ENCODE measurements around the gene YTHDC2. TPM values are rescaled to one million over a fixed set of nuclear protein-coding genes. Genes with fewer than 3 reads are reported as not detected.

The YTHDC2 gene
- polyA plus RNA-seq, 1 donor (not counting 4 experiments of a cell fraction or from before 2014, with no cell fraction given): 15.2 TPM

DNA sequence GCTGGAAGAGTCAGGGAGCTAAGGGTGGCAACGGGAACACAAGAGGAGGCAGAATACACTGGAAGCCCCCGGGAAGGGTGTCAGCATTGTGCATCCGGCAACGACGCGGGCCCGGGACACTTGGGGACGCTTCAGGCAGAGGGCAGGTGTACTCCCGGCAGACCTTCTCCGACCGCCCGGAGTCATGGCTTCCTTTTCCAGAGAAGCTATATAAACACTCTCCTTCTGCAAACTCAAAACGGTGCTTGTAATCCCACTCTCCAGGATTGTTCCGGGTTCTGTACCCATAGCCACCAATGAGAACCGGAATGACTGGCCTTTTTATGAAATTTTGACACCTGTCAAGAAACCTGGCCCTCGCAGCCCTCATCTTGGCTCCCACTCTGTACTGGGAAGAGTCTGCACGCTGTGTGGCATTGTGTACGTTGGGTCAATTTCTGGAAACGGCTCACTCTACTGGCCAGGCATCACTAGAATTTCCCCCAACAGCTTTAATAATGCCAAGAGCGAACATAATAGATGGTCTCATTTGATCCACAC, 24.8 kb upstream of the YTHDC2 start:
- peak overlapping the region; percentile 84 for H3K9ac ChIP-seq (ENCODE audit: control insufficient read depth, extremely low read depth, insufficient read depth, low read length)
- peak overlapping the region; percentile 80 to 85 (median 80) for H3K4me3 ChIP-seq (ENCODE audit: control insufficient read depth in 2 of 3, extremely low read depth in 1 of 3, insufficient read depth in 2 of 3, low read depth in 1 of 3, low read length in 3 of 3)
- no peaks in the 10 kb centered on the region for H3K36me3 ChIP-seq (ENCODE audit: control insufficient read depth in 2 of 2, extremely low read depth in 1 of 2, insufficient read depth in 2 of 2, low read length in 2 of 2)
- FAIRE-seq (no peak), DNase-seq (ENCODE audit: low read depth, low spot score) (no peak)
- no peaks in the 10 kb centered on the region for H3K9me1 ChIP-seq (ENCODE audit: control insufficient read depth, extremely low read depth, insufficient read depth, low read length)
- H3K9me3 ChIP-seq (ENCODE audit: control insufficient read depth, low read depth, low read length): peaks cover 10% of the 10 kb centered on the region
- H3K27ac ChIP-seq (ENCODE audit: control insufficient read depth, insufficient read depth, low read length): peak overlapping the region; percentile 80
- peaks cover 17% of the 10 kb centered on the region for H3K4me1 ChIP-seq (ENCODE audit: control insufficient read depth, extremely low read depth, insufficient read depth, low read length)
- H2AFZ ChIP-seq (ENCODE audit: control insufficient read depth, low read length): peak overlapping the region; percentile 94
- peaks cover 28% of the 10 kb centered on the region for H3K79me2 ChIP-seq (ENCODE audit: control insufficient read depth, insufficient read depth, low read length)
- no peaks in the 10 kb centered on the region for H3K27me3 ChIP-seq (ENCODE audit: control insufficient read depth, extremely low read depth, insufficient read depth, low read length)
- no peaks in the 10 kb centered on the region for H4K20me1 ChIP-seq (ENCODE audit: control insufficient read depth, extremely low read depth, insufficient read depth, low read length)
- H3K4me2 ChIP-seq (ENCODE audit: control insufficient read depth, extremely low read depth, insufficient read depth, low read depth, low read length): peak overlapping the region; percentile 69
- dilution Hi-C loops (cut with MboI; ENCODE audit: extremely low pct_ligation_motif_present, low sequenced_read_pairs): no loop called here
- TF ChIP-seq, protein P1, sequence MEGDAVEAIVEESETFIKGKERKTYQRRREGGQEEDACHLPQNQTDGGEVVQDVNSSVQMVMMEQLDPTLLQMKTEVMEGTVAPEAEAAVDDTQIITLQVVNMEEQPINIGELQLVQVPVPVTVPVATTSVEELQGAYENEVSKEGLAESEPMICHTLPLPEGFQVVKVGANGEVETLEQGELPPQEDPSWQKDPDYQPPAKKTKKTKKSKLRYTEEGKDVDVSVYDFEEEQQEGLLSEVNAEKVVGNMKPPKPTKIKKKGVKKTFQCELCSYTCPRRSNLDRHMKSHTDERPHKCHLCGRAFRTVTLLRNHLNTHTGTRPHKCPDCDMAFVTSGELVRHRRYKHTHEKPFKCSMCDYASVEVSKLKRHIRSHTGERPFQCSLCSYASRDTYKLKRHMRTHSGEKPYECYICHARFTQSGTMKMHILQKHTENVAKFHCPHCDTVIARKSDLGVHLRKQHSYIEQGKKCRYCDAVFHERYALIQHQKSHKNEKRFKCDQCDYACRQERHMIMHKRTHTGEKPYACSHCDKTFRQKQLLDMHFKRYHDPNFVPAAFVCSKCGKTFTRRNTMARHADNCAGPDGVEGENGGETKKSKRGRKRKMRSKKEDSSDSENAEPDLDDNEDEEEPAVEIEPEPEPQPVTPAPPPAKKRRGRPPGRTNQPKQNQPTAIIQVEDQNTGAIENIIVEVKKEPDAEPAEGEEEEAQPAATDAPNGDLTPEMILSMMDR (optimal IDR thresholded peaks at IDR 0.05 in 1 of 3, IDR thresholded peaks at IDR 0.05 in 1 of 3, conservative IDR thresholded peaks at IDR 0.05 in 1 of 3; ENCODE audit: extremely low read depth in 1 of 3, insufficient read depth in 2 of 3, low read length in 3 of 3): no peak
- no peak for TF ChIP-seq EZH2 (IDR thresholded peaks at IDR 0.05; ENCODE audit: low read length)

DNA sequence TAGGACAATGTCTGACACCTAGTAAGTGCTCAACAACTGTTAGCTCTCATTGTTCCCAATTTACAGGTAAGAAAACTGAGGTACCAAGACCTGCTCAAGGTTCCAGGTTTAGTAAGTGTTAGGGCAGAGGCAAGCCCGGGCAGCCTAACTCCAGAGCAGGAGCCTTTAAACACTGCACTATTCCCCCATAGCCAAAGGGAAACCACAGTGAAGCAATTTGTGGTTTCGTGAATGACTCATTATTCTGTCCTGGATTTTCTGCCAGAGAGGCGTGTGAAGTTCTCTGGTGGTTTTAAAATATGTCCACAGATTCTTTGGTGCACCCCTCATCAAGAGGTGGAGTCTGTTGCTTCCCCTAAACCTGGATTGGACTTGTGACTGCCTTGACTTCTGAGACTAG, 24.2 kb upstream of the YTHDC2 start:
- Histone ChIP-seq H3K9me1 (ENCODE audit: control insufficient read depth, extremely low read depth, insufficient read depth, low read length) (no peaks in the 10 kb centered on the region), H3K36me3 (ENCODE audit: control insufficient read depth in 2 of 2, extremely low read depth in 1 of 2, insufficient read depth in 2 of 2, low read length in 2 of 2) (no peaks in the 10 kb centered on the region), H3K79me2 (ENCODE audit: control insufficient read depth, insufficient read depth, low read length) (peaks cover 24% of the 10 kb centered on the region), H3K27ac (ENCODE audit: control insufficient read depth, insufficient read depth, low read length) (peak overlapping the region; percentile 80), H2AFZ (ENCODE audit: control insufficient read depth, low read length) (peak overlapping the region; percentile 57), H3K9me3 (ENCODE audit: control insufficient read depth, low read depth, low read length) (peaks cover 10% of the 10 kb centered on the region), H3K4me2 (ENCODE audit: control insufficient read depth, extremely low read depth, insufficient read depth, low read depth, low read length) (peak overlapping the region; percentile 69), H4K20me1 (ENCODE audit: control insufficient read depth, extremely low read depth, insufficient read depth, low read length) (no peaks in the 10 kb centered on the region), H3K9ac (ENCODE audit: control insufficient read depth, extremely low read depth, insufficient read depth, low read length) (no peak overlapping the region), H3K27me3 (ENCODE audit: control insufficient read depth, extremely low read depth, insufficient read depth, low read length) (no peaks in the 10 kb centered on the region), H3K4me3 (ENCODE audit: control insufficient read depth in 2 of 3, extremely low read depth in 1 of 3, insufficient read depth in 2 of 3, low read depth in 1 of 3, low read length in 3 of 3) (peak overlapping the region in 2 of 3 experiments; percentile 80 to 85), H3K4me1 (ENCODE audit: control insufficient read depth, extremely low read depth, insufficient read depth, low read length) (peaks cover 17% of the 10 kb centered on the region)
- dilution Hi-C loops (cut with MboI; ENCODE audit: extremely low pct_ligation_motif_present, low sequenced_read_pairs): no loop called here
- FAIRE-seq: peak; percentile 100
- TF ChIP-seq, protein P1 (optimal IDR thresholded peaks at IDR 0.05 in 1 of 3, IDR thresholded peaks at IDR 0.05 in 1 of 3, conservative IDR thresholded peaks at IDR 0.05 in 1 of 3; ENCODE audit: extremely low read depth in 1 of 3, insufficient read depth in 2 of 3, low read length in 3 of 3): no peak
- no peak for TF ChIP-seq EZH2 (IDR thresholded peaks at IDR 0.05; ENCODE audit: low read length)
- DNase-seq (ENCODE audit: low read depth, low spot score): peak; percentile 81

Data from keratinocyte (primary cell).